KMS-11 (cell line): Measurements from ENCODE around the gene CLMP.

Experiments used
- H2AFZ ChIP-seq: fragments of 200-600 bp; sonication (generic); 2 replicates; pipeline ENCODE4 v1.6.1; 2016; ENCODE audit warnings: antibody characterized with exemption, mixed run types, low read depth
- H3K27ac ChIP-seq: fragments of 200-600 bp; sonication (generic); 2 replicates; pipeline ENCODE4 v1.6.1; 2016; ENCODE audit warnings: mild to moderate bottlenecking, mixed run types
- H3K27me3 ChIP-seq: fragments of 200-600 bp; sonication (generic); 2 replicates; pipeline ENCODE4 v1.6.1; 2017; ENCODE audit warnings: mild to moderate bottlenecking, low read depth, mixed run types, moderate library complexity; ENCODE audit not compliant: insufficient read depth
- H3K36me3 ChIP-seq: fragments of 200-600 bp; sonication (generic); 2 replicates; pipeline ENCODE4 v1.6.1; 2017; ENCODE audit warnings: mild to moderate bottlenecking, mixed run types; ENCODE audit not compliant: insufficient read depth
- H3K4me1 ChIP-seq: fragments of 200-600 bp; sonication (generic); 2 replicates; pipeline ENCODE4 v1.6.1; 2016; ENCODE audit warnings: mild to moderate bottlenecking, low read depth, mixed run types; ENCODE audit not compliant: poor library complexity, severe bottlenecking
- H3K4me2 ChIP-seq: fragments of 200-600 bp; sonication (generic); 2 replicates; pipeline ENCODE4 v1.7.0; 2016; ENCODE audit warnings: mild to moderate bottlenecking, mixed run types
- H3K4me3 ChIP-seq: fragments of 200-600 bp; sonication (generic); IDR thresholded peaks from 2 replicates; pipeline ENCODE4 v1.6.1; 2017; ENCODE audit warnings: low read depth, low read length, mixed read lengths; ENCODE audit not compliant: insufficient read depth
- H3K79me2 ChIP-seq: fragments of 200-600 bp; sonication (generic); 2 replicates; pipeline ENCODE4 v1.6.1; 2016; ENCODE audit warnings: low read depth, mixed run types; ENCODE audit not compliant: insufficient read depth
- H3K9ac ChIP-seq: fragments of 200-600 bp; sonication (generic); 2 replicates; pipeline ENCODE4 v1.6.1; 2016; ENCODE audit warnings: mild to moderate bottlenecking, mixed run types
- H4K20me1 ChIP-seq: fragments of 200-600 bp; sonication (generic); 2 replicates; pipeline ENCODE4 v1.6.1; 2016; ENCODE audit warnings: mild to moderate bottlenecking, mixed run types; ENCODE audit not compliant: insufficient read depth
- CTCF ChIP-seq: fragments of 200-600 bp; sonication (generic); conservative IDR thresholded peaks from 2 replicates; pipeline ENCODE4 v1.6.1; 2017; ENCODE audit warnings: low read depth, mild to moderate bottlenecking, antibody characterized with exemption, low read length, moderate library complexity, mixed read lengths

The CLMP gene

GRCh38 chr11:123110397-123110796, 84.7 kb downstream of the CLMP start:
- no peak overlapping the region for H3K9ac ChIP-seq
- H2AFZ ChIP-seq: no peak overlapping the region
- no peaks in the 10 kb centered on the region for H3K36me3 ChIP-seq
- no peak overlapping the region for H3K4me2 ChIP-seq
- H3K4me1 ChIP-seq: no peaks in the 10 kb centered on the region
- H3K4me3 ChIP-seq: no peak overlapping the region
- no peaks in the 10 kb centered on the region for H3K79me2 ChIP-seq
- H4K20me1 ChIP-seq: no peaks in the 10 kb centered on the region
- no peaks in the 10 kb centered on the region for H3K27me3 ChIP-seq
- no peak for TF ChIP-seq CTCF
- no peak overlapping the region for H3K27ac ChIP-seq

DNA sequence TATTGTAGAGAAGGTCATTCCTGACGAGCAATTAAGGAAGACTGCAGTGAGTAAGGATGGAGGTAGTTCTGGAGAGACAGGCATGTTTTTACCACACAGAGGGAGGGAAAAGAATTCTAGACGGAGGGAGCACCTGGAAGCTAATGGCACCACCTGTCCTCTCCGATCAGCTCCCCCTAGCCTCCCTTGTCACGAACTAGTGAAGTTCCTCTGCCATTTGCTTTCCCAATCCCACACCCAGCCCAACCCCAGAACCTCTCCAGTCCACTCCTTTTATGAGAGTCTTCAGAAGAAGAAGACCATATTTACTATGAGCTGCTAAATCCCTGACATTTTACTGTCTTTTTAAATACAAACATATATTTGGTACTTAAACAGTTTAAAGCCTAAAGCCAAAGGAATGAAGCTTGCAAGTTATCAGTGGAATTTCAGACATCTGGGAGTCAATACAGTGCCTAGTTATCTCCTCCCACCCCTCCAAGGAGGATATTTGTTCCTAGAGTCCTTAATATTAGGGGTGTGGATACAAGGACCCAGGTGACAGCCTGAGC, 87.0 kb downstream of the CLMP start:
- Histone ChIP-seq H3K9ac (no peak overlapping the region), H3K79me2 (no peaks in the 10 kb centered on the region), H4K20me1 (no peaks in the 10 kb centered on the region), H3K4me1 (peaks cover 6% of the 10 kb centered on the region), H3K4me3 (no peak overlapping the region), H2AFZ (no peak overlapping the region), H3K27me3 (no peaks in the 10 kb centered on the region), H3K4me2 (no peak overlapping the region), H3K27ac (no peak overlapping the region), H3K36me3 (no peaks in the 10 kb centered on the region)
- TF ChIP-seq CTCF: no peak

DNA sequence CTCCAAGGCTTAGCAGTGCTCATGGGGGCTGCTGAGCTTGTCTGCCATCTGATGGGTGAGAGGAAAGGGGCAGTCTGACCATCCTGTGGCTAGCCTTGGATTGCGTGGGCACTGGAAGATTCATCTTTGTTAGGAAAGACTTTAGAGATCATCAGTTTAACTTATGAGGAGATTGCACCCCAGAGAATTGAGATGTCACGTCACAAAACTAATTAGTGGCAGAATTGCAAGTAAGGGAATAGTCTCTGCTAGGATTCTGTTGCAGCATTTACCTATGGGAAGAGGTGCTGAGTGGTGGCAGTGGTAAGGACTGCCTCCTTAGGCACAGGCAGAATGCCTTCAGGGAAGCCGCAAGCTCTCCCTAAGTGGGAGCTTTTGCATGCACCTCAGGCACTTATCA, 90.4 kb downstream of the CLMP start:
- no peaks in the 10 kb centered on the region for H3K79me2 ChIP-seq
- no peak overlapping the region for H3K9ac ChIP-seq
- no peak overlapping the region for H3K4me2 ChIP-seq
- no peak for TF ChIP-seq CTCF
- no peak overlapping the region for H3K27ac ChIP-seq
- no peaks in the 10 kb centered on the region for H4K20me1 ChIP-seq
- H2AFZ ChIP-seq: no peak overlapping the region
- peaks cover 8% of the 10 kb centered on the region for H3K4me1 ChIP-seq
- no peaks in the 10 kb centered on the region for H3K36me3 ChIP-seq
- no peak overlapping the region for H3K4me3 ChIP-seq
- H3K27me3 ChIP-seq: no peaks in the 10 kb centered on the region

DNA sequence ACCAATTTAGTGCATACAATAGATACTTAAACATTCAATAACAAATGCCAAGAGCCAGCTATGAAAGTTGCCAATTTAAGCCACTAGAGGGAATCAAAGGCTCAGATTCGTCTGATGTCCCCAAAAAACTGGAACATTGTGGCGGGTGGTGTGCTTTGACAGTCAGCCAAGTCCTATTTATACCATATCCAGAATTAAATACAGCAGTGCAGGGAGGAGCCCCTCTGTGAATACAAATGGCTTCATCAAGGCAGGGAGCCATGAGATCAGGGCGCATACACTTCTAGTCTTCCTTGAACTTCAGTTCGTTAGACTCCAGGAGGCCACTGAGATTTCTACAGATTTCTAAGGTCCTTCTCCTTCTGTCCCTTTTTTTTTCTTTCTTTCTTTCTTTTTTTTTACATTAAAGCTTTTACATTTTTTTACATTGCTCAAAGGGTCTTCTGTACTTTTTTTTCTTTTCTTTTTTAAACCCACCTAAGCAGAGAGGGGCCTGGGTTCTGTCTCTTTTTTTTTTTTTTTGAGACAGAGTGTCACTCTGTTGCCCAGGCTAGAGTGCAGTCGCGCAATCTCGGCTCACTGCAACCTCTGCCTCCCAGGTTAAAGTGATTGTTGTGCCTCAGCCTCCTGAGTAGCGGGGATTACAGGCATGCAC, 91.6 kb downstream of the CLMP start:
- H3K9ac ChIP-seq: no peak overlapping the region
- H3K4me3 ChIP-seq: no peak overlapping the region
- H3K4me2 ChIP-seq: no peak overlapping the region
- peak; percentile 65 for TF ChIP-seq CTCF
- H3K79me2 ChIP-seq: no peaks in the 10 kb centered on the region
- H3K27me3 ChIP-seq: no peaks in the 10 kb centered on the region
- no peaks in the 10 kb centered on the region for H4K20me1 ChIP-seq
- H3K4me1 ChIP-seq: peaks cover 8% of the 10 kb centered on the region
- H2AFZ ChIP-seq: 0 out of 2 replicates have a peak overlapping the region, but pooled peaks have one; percentile 7
- H3K36me3 ChIP-seq: no peaks in the 10 kb centered on the region
- no peak overlapping the region for H3K27ac ChIP-seq
